ENCODE data around the gene TMF1. TPM values are rescaled to one million over a fixed set of nuclear protein-coding genes. Genes with fewer than 3 reads are reported as not detected.

Gene TMF1, protein sequence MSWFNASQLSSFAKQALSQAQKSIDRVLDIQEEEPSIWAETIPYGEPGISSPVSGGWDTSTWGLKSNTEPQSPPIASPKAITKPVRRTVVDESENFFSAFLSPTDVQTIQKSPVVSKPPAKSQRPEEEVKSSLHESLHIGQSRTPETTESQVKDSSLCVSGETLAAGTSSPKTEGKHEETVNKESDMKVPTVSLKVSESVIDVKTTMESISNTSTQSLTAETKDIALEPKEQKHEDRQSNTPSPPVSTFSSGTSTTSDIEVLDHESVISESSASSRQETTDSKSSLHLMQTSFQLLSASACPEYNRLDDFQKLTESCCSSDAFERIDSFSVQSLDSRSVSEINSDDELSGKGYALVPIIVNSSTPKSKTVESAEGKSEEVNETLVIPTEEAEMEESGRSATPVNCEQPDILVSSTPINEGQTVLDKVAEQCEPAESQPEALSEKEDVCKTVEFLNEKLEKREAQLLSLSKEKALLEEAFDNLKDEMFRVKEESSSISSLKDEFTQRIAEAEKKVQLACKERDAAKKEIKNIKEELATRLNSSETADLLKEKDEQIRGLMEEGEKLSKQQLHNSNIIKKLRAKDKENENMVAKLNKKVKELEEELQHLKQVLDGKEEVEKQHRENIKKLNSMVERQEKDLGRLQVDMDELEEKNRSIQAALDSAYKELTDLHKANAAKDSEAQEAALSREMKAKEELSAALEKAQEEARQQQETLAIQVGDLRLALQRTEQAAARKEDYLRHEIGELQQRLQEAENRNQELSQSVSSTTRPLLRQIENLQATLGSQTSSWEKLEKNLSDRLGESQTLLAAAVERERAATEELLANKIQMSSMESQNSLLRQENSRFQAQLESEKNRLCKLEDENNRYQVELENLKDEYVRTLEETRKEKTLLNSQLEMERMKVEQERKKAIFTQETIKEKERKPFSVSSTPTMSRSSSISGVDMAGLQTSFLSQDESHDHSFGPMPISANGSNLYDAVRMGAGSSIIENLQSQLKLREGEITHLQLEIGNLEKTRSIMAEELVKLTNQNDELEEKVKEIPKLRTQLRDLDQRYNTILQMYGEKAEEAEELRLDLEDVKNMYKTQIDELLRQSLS
- total RNA-seq, result 15.5 and 17.2 TPM in 2 replicates

DNA sequence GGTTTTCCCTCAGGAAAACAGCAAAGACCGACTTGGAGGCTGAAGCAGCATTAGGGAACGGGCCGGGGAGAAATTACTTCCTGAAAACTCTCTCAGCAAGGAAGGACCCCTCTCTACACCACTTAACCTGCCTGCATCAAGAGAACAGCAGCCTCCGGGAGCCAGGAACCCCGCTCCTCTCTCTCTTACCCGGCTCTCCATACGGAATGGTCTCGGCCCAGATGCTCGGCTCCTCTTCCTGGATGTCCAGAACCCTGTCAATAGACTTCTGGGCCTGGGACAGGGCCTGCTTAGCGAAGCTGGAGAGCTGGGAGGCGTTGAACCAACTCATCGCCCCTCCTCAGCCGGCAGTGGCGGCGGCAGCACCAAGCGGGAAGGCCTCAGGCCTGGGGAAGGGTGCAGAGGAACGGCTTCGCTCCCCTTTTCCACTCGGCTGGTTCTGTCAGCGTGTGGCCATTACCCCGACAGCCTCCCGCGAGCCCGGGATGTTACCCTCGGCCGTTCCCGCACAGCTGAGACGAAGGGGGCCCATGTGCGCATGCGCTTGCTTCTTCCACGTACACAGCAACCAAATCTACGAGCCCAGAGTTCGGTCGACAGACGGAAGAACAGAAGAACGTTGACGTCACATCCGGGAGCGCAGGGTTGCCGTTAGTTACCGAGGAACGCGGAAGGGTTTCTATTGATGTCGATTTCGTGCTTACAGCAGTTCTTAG is at the start of gene TMF1:
TMF1 (minus strand) TSS at position 578 of the 716 bp plus-strand sequence; CDS start at position 331, 247 bp downstream.

DNA sequence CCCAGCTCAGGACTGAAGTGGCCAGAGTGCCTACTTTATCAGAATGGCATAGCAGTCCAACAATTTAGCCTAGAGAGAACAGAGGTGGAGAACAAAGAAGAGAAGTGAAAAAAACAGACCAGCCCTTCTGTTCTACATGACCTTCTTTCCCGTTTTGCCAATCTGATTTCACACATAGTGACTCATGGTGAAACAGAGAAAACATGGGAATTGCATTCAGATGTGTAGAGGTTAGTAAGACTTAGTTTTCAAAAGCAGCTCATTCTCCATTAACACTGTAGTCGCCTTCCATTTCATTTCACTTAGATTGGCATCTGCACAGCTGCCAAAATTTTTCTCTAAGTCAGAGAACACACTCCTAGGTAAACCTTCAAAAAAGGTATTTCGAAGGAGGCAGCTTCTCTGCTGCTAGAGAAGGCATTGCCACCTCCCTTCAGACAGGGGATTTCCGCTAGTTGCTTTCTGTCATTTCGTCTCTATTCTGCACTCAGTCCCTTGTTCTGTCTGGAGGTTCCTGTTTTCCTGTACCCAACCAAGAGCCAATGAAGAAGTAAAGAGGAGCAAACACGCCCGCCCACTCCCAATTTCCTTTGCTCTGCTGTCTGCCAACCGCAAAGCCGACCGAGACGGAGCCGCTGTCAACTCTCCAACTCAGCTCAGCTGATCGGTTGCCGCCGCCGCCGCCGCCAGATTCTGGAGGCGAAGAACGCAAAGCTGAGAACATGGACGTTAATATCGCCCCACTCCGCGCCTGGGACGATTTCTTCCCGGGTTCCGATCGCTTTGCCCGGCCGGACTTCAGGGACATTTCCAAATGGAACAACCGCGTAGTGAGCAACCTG is 32.4 kb upstream of the TMF1 start, which contains the start of gene ARL6IP5:
ARL6IP5 (plus strand) TSS at position 612 of the 842 bp plus-strand sequence; CDS start at position 723, 111 bp downstream.

DNA sequence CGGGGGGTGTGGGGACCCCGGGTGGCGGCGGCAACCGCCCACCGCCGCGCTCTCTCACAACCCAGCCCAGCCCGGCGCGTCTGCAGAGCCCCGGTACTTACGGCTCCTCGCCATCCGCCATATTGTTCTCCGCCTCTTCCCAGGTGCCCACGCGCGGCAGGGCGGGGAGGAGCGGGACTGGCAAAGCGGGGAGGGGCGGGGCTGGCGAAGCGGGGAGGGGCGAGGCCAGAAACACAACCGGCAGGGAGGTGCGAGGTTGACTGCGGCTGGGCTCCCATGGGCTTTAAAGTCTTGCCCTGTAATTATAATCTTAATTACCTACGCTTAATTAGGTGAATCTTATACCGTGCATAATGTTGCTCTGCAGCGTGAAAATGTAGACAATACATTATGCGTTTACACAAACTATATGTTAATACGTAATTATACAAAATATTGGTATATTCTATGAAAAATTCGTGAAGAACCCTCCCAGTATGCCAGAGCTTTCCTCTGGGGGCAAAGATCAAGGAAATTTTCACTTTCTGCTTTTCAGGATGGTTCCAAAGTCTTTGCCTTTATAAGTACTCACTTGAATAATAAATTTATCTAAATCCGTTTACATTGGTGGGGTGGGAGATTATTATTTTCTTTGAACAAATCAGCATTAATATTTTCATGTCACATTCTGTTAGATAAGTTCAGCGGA is 28.2 kb upstream of the TMF1 start, which contains the start of gene UBA3:
UBA3 (minus strand) TSS at position 133 of the 688 bp plus-strand sequence; CDS start at position 121, 12 bp downstream.

DNA sequence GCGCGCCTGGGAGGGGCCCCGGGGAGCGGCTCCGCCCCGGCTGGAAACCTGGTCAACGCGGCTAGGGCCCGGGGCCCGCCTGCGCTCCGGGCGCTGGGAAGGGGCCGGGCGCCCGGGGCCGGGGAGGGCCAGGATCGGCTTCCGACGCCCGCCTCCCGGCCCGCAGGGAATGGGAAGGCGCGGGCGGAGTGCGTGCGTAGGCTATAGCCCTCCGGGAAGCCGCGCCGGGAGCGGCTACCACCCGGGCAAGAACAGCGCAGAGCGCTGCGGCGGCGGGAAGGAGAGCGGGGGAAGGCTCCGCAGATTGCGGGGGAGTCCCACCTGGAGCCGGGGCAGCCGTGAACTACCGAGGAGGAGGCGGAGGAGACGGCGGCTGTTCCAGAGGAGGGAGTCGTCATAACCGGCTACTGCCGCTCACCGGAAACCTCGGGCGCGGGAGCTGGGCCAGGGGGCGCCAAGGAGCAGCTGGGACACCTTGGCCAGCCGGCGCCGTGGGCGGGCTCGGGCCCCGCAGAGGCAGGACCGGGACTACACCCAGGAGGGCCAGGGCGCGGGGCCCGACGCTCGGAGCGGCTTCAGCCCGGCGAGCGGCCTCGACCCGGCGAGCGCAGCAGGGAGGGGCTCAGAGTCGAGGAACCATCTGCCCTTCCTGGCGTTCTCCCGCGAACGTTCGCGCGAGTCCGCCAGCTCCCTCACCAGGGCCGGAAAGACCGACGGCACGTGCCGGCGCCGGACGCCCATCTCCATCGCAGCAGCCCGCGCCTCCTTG is 38.7 kb downstream of the TMF1 start, which contains the start of gene EOGT:
EOGT (minus strand) TSS at position 432 of the 769 bp plus-strand sequence. CDS start 3,838 bp downstream, outside the sequence.

Other genes with a start within 250 kb of the TMF1 start
- not detected in 2 replicates for gene TAFA4, start 119.8 kb downstream of the TMF1 start, total RNA-seq
- 47.6 and 52.2 TPM in 2 replicates for gene EOGT, start 38.6 kb downstream of the TMF1 start, total RNA-seq
- 59.6 and 61.7 TPM in 2 replicates for gene UBA3, start 28.0 kb upstream of the TMF1 start, total RNA-seq
- 117 and 132 TPM in 2 replicates for gene ARL6IP5, start 32.6 kb upstream of the TMF1 start, total RNA-seq
- gene LMOD3, start 70.3 kb upstream of the TMF1 start, total RNA-seq, result not detected in 2 replicates